ENCODE data around the gene MERTK. TPM values are rescaled to one million over a fixed set of nuclear protein-coding genes. Genes with fewer than 3 reads are reported as not detected.

The MERTK gene
- total and polyA plus RNA-seq, 2 donors from 2014 or later = 9.2 to 32.2 TPM

- Histone ChIP-seq H3K4me3 (ENCODE audit: low read length in 3 of 3) (peak overlapping the region; percentile 82 to 93 (median 90)), H3K9ac (ENCODE audit: low read length in 3 of 3) (peak overlapping the region; percentile 80 to 89 (median 86)), H3K27me3 (ENCODE audit: control insufficient read depth, insufficient read depth, low read length) (no peaks in the 10 kb centered on the region), H3K4me1 (ENCODE audit: control insufficient read depth in 2 of 3, insufficient read depth in 2 of 3, low read depth in 1 of 3, low read length in 3 of 3) (peaks cover 0 to 14% (median 8%) of the 10 kb centered on the region in 3 donors), H3K27ac (ENCODE audit: low read depth in 2 of 2, low read length in 2 of 2) (peak overlapping the region; percentile 96 to 100), H3K36me3 (ENCODE audit: control insufficient read depth in 2 of 3, insufficient read depth in 3 of 3, low read length in 3 of 3) (no peaks in the 10 kb centered on the region), H3K9me3 (ENCODE audit: control insufficient read depth in 2 of 3, insufficient read depth in 1 of 3, low read length in 3 of 3) (no peaks in the 10 kb centered on the region)
- TF ChIP-seq, protein P1, sequence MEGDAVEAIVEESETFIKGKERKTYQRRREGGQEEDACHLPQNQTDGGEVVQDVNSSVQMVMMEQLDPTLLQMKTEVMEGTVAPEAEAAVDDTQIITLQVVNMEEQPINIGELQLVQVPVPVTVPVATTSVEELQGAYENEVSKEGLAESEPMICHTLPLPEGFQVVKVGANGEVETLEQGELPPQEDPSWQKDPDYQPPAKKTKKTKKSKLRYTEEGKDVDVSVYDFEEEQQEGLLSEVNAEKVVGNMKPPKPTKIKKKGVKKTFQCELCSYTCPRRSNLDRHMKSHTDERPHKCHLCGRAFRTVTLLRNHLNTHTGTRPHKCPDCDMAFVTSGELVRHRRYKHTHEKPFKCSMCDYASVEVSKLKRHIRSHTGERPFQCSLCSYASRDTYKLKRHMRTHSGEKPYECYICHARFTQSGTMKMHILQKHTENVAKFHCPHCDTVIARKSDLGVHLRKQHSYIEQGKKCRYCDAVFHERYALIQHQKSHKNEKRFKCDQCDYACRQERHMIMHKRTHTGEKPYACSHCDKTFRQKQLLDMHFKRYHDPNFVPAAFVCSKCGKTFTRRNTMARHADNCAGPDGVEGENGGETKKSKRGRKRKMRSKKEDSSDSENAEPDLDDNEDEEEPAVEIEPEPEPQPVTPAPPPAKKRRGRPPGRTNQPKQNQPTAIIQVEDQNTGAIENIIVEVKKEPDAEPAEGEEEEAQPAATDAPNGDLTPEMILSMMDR (IDR thresholded peaks at IDR 0.05; ENCODE audit: borderline replicate concordance, extremely low read depth, insufficient read depth) = no peak
- intact Hi-C loops (cut with DNase I) = no loop called here
- FAIRE-seq (no peak), DNase-seq (peak; percentile 98 to 100 (median 98))
These were observed 155.8 kb downstream of the MERTK start for GRCh38 chr2:112053917-112054846.

DNA sequence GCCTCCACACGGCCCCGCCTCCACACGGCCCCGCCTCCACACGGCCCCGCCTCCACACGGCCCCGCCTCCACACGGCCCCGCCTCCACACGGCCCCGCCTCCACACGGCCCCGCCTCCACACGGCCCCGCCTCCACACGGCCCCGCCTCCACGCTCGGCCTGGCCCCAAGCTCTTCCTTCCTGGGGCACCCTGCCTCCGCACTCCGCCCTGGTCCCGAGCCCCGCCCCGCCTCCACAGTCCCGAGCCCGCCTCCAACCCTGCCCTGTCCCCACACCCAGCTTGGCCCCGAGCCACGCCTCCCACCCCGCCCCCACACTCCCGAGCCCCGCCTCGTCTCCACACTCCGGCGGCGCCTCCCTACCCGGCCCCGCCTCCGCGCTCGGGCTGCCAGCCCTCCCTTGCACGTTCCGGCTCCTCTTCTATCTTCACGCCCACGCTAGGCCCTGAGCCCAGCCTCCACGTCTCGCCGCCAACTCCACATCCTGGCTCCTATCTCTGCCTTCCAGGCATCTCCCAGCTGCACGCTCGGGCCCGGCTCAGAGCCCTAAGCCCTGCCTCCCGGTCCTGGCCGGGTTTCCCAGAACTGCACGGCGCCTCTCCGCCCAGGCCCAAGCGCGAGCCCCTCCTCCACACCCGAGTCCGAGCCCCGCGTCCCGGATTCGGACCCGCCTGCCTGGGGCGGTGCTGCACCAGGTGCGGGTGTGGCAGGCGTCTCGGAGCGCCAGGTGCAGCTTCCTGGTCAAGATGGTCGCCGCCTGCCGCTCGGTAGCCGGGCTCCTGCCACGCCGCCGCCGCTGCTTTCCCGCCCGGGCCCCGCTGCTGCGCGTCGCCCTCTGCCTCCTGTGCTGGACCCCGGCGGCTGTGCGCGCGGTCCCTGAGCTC lies 156.7 kb downstream of the MERTK start, which contains the start of gene TMEM87B:
TSS of gene TMEM87B (plus strand) at position 423 of the 883 bp plus-strand sequence. CDS start at position 746, 323 bp downstream.
- intact Hi-C loops (cut with DNase I) = no loop called here
- TF ChIP-seq, protein P1 (IDR thresholded peaks at IDR 0.05; ENCODE audit: borderline replicate concordance, extremely low read depth, insufficient read depth) = no peak
- peak; percentile 98 to 100 (median 99) for DNase-seq
- H3K4me3 ChIP-seq (ENCODE audit: low read length in 3 of 3) = peak within 1 kb of the TSS; percentile 82 to 93 (median 90)
- peaks cover 0 to 14% (median 8%) of the 10 kb centered on the region in 3 donors for H3K4me1 ChIP-seq (ENCODE audit: control insufficient read depth in 2 of 3, insufficient read depth in 2 of 3, low read depth in 1 of 3, low read length in 3 of 3)
- no peaks in the 10 kb centered on the region for H3K36me3 ChIP-seq (ENCODE audit: control insufficient read depth in 2 of 3, insufficient read depth in 3 of 3, low read length in 3 of 3)
- no peaks in the 10 kb centered on the region for H3K27me3 ChIP-seq (ENCODE audit: control insufficient read depth, insufficient read depth, low read length)
- no peaks in the 10 kb centered on the region for H3K9me3 ChIP-seq (ENCODE audit: control insufficient read depth in 2 of 3, insufficient read depth in 1 of 3, low read length in 3 of 3)
- peak within 1 kb of the TSS; percentile 96 to 100 for H3K27ac ChIP-seq (ENCODE audit: low read depth in 2 of 2, low read length in 2 of 2)
- H3K9ac ChIP-seq (ENCODE audit: low read length in 3 of 3) = peak within 1 kb of the TSS; percentile 2 to 89 (median 75)
- FAIRE-seq = no peak

DNA sequence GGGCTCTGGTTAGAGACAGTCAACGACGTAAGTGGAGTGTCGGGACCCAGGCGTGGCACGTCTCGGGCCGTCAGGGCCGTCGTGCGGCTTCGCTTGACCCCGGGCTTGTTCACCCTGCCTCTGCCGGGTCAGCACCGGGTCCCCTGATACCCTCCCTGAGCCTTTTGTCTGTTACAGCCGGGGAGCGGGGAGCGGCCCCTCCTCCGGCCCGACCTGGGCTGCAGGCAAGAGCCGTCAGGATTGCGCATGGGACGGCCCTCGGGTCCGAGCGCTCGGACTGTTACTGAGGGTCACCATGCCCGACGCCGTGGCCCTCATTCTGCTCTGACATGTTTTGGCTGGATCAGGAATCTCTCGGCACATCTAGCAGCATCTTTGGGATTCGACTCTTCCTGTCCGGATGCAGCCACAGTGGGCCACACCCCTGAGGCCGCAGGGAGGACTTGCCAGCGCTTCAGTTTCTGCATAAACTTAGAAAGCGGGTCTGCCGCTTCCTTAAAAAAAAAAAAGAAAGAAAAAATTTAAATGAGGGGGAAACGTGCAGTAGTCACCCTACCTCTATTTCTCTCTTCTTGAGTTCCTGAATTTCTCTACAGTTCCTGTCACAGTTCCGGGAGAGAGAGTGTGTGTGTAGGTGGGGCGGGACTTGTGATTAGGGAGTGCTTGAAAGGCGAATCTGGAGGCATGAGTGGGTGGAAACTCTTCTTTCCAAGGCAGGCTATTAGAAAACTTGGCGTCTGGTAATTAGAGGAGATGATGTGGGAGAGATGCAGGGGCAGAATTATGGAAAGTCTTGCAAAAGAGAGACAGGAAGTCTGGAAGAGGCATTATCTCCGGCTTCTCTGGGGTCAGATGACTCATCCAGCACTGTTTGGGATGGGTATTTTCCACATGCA lies 157.6 kb downstream of the MERTK start:
- Histone ChIP-seq H3K27ac (ENCODE audit: low read depth in 2 of 2, low read length in 2 of 2) (peak overlapping the region; percentile 92 to 95), H3K27me3 (ENCODE audit: control insufficient read depth, insufficient read depth, low read length) (no peaks in the 10 kb centered on the region), H3K36me3 (ENCODE audit: control insufficient read depth in 2 of 3, insufficient read depth in 3 of 3, low read length in 3 of 3) (peaks cover 0 to 2% (median 0%) of the 10 kb centered on the region in 3 donors), H3K4me1 (ENCODE audit: control insufficient read depth in 2 of 3, insufficient read depth in 2 of 3, low read depth in 1 of 3, low read length in 3 of 3) (peaks cover 0 to 14% (median 8%) of the 10 kb centered on the region in 3 donors), H3K9me3 (ENCODE audit: control insufficient read depth in 2 of 3, insufficient read depth in 1 of 3, low read length in 3 of 3) (no peaks in the 10 kb centered on the region), H3K4me3 (ENCODE audit: low read length in 3 of 3) (peak overlapping the region; percentile 67 to 87 (median 81)), H3K9ac (ENCODE audit: low read length in 3 of 3) (peak overlapping the region; percentile 2 to 75 (median 62))
- intact Hi-C loops (cut with DNase I) = no loop called here
- DNase-seq (peak in 4 of 5 donors; percentile 66 to 93 (median 81)), FAIRE-seq (no peak)
- TF ChIP-seq, protein P1 (IDR thresholded peaks at IDR 0.05; ENCODE audit: borderline replicate concordance, extremely low read depth, insufficient read depth) = no peak

Measured in kidney (tissue), 14 donors.